ENCODE data around the gene FN1.
"Not testable (repeated sequence)": the region's sequence is repeated elsewhere in the genome, so short reads cannot be mapped to it uniquely, and the experiment has no call there.

Gene FN1

DNA sequence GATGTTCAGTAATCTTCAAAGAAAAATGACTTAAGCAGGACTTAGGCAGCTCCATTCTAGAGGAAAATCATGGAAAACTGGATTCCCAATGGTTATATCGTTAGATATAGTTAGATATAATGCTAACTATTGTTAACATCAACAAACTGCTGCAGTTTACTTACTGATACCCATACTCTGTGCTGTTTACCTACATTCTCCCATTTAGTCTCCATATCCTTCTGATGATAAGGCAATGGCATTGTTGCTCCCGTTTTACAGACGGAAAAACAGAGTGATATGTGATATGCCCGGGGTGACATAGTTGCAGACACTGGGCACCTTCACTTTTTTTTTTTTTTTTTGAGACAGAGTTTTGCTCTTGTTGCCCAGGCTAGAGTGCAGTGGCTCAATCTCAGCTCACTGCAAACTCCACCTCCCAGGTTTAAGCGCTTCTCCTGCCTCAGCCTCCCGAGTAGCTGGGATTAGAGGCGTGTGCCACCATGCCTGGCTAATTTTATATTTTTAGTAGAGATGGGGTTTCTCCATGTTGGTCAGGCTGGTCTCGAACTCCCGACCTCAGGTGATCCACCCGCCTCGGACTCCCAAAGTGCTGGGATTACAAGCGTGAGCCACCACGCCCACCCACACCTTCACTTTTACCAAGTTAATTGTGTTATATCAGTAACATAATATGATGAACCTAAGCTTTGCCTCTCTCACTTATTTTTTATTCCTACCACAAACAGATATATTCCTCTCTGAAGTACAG lies 25.5 kb downstream of the FN1 start:
- peak overlapping the region; percentile 45 for H3K27ac ChIP-seq
- DNase-seq (ENCODE audit: low read depth, low spot score): not testable (repeated sequence)

DNA sequence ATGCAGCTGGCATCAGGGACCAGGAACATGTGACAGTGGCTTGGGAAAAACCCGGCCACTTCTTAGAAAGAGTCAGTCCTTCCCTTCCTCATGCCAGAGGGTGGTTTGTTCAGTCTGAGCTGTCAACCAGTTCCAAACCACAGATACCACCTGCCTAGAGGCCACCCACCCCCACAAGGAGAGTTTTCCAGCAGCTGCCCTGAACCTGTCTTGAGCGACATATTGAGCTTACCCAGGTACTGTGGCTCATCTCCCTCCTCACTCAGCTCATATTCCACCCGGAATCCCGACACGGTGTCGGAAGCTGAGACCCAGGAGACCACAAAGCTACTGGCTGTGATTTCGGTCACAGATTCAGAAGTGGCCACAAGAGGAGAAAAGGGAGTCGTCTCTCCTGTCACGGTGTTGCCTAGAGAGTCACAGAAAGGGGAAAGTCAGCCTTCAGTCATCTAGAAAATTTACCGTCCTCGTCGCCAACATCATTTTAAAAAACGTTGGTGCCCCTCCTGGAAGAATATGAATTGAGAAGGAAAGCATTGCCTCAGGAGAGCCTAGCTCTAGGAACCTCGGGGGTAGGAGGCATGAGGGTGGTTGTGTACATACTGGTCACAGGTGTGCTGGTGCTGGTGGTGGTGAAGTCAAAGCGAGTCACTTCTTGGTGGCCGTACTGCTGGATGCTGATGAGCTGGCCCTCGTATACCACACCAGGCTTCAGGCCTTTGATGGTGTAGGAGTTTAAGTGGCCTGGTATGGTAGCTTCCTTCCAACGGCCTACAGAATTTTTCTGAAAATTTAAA lies 26.3 kb downstream of the FN1 start:
- peak overlapping the region; percentile 45 for H3K27ac ChIP-seq
- peak; percentile 33 for DNase-seq (ENCODE audit: low read depth, low spot score)

DNA sequence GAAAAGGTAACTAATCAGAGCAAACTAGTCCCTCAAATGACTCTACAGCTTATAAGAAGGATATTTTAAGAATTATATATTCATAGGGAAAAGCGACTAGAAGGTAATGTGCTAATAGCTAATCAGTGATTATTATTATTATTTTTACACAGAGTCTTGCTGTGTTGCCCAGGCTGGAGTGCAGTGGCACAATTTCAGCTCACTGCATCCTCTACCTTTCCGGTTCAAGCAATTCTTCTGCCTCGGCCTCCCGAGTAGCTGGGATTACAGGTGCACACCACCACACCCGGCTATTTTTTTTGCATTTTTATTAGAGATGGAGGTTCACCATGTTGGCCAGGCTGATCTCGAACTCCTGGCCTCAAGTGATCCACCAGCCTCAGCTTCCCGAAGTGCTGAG lies 27.4 kb downstream of the FN1 start:
- DNase-seq (ENCODE audit: low read depth, low spot score): not testable (repeated sequence)

DNA sequence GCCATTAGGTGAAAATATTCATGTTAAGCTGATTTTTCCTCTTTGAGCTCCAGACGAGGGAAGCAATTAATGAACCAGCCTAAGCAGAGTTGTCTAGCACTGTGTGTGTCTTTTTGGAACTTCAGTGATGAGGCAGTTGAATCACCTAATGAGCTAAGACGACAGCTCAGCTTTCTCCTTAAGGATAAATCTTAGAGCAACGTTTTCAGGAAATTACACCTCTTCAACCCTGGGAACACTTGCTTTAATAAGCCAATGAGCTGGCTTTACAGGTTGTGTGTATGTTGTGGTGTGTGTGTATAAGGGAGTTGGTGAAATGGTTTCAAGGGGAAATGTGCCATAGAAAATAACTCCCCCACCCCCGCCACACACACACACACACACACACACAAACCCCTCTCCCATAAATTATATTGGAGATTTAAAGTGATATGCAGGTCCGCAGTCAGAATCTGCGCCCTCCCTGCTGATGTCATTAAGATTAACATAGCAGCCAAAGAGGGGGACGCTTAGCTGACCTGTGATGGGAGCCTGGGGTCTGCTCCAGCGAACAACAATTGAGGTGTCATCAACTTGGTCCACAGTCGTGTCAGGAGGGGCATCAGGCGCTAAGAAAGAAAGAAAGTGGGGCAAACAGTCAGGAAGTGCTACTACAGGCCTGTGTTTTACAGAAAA lies 28.1 kb downstream of the FN1 start:
- H3K27ac ChIP-seq: no peak overlapping the region
- DNase-seq (ENCODE audit: low read depth, low spot score): no peak

More for the DNA sequence above, 27.4 kb downstream of the FN1 start:
- not testable (repeated sequence) for H3K27ac ChIP-seq

DNA sequence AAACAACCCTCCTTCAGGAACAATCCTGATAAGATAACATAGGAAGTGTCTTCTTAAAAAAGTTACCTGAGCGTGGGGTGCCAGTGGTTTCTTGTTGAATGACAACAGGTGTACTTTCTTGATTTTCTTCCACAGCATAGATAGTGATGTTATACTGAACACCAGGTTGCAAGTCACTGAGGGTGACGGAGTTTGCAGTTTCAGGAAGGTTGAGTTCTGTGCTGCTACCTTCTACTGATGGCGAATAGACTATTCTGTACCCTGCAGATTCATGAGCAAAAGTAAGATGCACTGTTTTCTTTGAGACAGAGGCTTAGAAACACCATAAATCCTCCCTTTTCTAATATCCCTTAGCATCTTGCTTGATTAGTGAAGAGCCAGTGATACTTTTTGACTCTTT lies 28.8 kb downstream of the FN1 start:
- no peak for DNase-seq (ENCODE audit: low read depth, low spot score)
- H3K27ac ChIP-seq: no peak overlapping the region

GRCh38 chr2:215405722-215406581 lies 29.9 kb downstream of the FN1 start:
- no peak overlapping the region for H3K27ac ChIP-seq
- no peak for DNase-seq (ENCODE audit: low read depth, low spot score)

- no peak overlapping the region for H3K27ac ChIP-seq
- no peak for DNase-seq (ENCODE audit: low read depth, low spot score)
Measured at GRCh38 chr2:215404348-215405012, 31.4 kb downstream of the FN1 start.

GRCh38 chr2:215403441-215404347 lies 32.2 kb downstream of the FN1 start:
- DNase-seq (ENCODE audit: low read depth, low spot score): no peak
- H3K27ac ChIP-seq: no peak overlapping the region

DNA sequence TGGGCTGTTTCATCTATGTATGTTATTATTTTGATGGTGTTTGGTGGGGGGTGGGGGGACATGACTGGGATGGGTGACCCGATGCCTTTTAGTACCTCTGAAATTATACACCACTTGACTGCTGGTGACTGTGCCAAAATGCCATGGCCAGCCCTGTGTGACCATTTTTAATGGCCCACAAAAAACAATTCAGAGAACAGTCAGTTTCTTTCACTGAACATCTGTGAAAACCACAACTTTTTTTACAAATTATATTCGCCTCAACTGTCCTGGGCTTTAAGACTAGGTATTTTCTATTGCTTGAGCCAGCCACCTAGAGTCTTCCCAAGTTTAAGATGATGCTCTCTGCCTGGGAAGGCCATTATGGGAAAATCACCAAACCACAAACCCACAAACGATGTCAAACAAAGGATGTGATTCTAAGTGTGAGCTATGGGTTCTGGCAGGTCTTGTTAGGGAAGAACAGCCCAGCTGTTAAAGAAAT lies 33.9 kb downstream of the FN1 start:
- no peak for DNase-seq (ENCODE audit: low read depth, low spot score)
- no peak overlapping the region for H3K27ac ChIP-seq

DNA sequence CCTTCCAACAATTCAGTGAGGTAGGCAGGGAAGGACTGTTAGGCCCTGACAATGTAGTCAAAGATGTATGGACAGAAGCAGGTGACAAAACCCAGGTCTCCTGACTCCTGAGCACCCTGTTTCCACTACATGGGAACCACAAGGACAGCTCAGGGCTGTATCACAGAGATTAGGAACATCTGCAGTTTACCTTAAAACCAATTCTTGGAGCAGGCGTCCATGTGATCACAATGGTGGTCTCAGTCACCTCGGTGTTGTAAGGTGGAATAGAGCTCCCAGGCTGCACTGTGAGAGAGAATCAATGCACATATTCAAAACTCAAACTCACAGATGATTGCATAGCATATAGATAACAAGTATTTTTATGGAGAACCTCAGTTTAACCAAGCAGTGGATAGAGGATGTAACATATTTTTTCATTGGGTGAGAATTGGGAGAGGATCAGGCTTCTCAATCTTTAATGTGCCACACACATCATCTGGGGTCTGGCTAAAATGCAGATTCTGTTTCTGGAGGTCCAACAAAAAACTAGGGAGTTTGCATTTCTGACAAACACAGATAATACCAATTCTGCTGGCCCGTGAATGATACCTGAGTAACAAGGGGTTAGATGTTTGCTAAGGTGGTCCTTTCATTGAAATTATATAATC lies 36.7 kb downstream of the FN1 start:
- no peak overlapping the region for H3K27ac ChIP-seq
- no peak for DNase-seq (ENCODE audit: low read depth, low spot score)

GRCh38 chr2:215397632-215398341 lies 38.1 kb downstream of the FN1 start:
- H3K27ac ChIP-seq: no peak overlapping the region
- no peak for DNase-seq (ENCODE audit: low read depth, low spot score)

DNA sequence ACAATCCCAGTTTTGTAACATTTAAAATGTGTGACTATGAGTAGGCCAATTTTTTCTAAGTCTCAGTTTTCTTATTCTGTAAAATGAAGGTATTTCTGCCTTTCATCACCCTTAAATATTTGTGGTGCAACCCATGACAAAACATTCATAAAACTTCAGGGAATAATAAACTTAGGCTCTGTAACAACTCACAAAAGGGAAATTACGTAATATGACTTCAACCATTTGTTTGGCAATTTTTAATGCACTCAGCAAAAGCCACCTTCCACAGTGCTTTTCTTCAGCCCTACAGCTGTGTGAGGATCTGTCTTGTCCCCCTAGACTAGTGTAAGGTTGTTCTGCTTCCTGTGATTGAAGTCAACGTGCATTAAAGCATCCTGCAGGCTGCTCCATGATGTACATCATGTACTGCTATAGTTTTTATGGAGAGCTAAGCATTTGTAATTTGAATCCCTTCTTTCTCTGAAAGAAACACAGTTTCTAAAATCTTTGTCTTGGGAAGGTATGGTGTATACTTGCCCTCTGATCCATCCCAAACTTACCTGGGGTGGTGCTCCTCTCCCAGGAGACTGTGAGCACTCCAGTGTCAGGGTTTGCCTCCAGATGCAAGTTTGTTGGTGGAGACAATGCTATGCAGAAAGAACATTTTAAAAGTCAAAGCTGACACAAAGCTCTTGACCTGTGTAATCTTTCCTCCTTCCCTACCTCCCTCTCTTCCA lies 39.1 kb downstream of the FN1 start:
- H3K27ac ChIP-seq: no peak overlapping the region
- DNase-seq (ENCODE audit: low read depth, low spot score): no peak

GRCh38 chr2:215395687-215396460 lies 40.0 kb downstream of the FN1 start:
- H3K27ac ChIP-seq: no peak overlapping the region
- no peak for DNase-seq (ENCODE audit: low read depth, low spot score)

DNA sequence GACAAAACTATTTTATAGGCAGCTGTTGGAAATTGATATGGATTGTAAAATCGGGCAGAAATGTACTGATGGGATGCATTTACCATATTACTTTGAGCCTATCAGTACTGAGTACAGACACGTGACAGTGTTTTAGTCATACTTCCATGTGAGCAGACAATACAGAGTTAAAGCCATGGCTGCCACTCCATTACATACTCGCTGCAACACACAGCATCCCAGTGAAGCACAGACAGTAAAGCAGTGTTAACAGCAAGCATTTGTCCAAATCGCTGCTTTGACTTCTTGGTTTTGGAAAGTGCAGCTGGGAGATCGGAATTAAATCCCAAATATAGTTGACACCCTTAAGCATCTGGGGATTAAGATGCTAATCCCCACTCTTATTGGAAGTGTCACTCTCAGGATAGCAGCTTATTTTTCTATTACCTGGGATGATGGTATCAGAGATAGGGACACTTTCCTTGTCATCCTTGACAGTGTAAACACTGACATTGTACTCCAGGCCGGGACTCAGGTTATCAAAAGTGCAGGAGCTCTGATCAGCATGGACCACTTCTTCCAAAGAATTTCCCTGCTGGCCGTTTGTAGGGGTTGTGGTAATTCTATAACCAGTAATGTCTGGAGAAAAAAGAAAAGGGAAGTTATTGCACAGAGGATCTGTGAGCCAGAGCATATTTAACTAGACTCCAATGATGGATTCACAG lies 41.6 kb downstream of the FN1 start:
- H3K27ac ChIP-seq: no peak overlapping the region
- no peak for DNase-seq (ENCODE audit: low read depth, low spot score)

- no peak overlapping the region for H3K27ac ChIP-seq
- DNase-seq (ENCODE audit: low read depth, low spot score): no peak
Measured at GRCh38 chr2:215392687-215393270, 43.1 kb downstream of the FN1 start.
